GM10266 (cell line): ENCODE data around the gene CEACAM21.

Experiments
- DNase-seq: peaks from one replicate; pipeline ENCODE4 v3.0.0; 2012; ENCODE audit errors: extremely low spot score
- CTCF ChIP-seq: IDR thresholded peaks from 2 replicates; pipeline ENCODE4 v1.5.1; 2012; ENCODE audit warnings: mild to moderate bottlenecking, low read depth; ENCODE audit not compliant: control insufficient read depth, insufficient read depth; ENCODE audit errors: missing control alignments

Gene CEACAM21

DNA sequence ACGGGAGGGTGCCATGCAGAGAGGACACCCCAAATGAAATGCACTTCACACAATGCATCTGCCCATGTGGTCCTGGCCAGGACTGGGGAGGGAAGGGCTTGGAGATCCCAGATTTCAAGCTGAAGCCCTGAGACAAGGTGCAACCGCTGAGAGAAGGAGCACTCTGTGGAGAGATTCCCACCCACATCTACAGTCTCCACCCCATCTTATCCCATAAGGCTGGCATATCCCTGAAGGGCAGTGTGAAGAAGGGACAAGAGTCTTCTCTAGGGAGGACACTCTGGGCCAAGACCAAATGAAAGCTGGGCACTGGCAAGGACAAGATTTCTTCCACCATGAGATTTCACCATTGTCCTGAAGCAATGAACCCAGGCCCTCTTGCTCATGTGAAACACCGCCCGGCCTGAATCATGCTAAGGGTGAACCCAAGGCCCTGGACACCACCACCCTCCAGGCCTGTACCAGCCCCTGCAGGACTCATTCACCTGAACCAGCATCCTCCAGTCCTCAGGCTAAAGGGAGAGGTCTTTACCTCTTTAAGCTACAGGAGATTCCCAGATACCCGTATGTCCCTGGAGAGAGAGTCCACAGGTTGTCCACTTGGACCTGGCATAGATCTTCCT, 30.4 kb downstream of the CEACAM21 start:
- no peak for TF ChIP-seq CTCF
- no peak for DNase-seq

DNA sequence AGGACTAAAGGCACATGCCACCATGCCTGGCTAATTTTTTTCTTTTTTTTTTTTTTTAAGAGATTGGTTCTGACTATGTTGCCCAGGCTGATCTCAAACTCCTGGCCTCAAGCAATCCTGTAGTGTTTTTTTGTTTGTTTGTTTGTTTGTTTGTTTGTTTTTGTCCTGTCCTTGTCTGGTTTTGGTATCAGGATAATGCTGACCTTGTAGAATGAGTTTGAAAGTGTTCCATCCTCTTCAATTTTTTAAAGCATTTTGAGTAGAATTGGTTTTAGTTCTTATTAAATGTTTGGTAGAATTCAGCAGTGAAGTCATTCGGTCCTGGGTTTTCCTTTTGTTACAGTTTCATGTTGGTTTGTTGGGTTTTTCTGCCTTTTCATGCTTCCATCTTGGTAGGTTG, 31.7 kb downstream of the CEACAM21 start:
- no peak for TF ChIP-seq CTCF
- DNase-seq, result no peak

DNA sequence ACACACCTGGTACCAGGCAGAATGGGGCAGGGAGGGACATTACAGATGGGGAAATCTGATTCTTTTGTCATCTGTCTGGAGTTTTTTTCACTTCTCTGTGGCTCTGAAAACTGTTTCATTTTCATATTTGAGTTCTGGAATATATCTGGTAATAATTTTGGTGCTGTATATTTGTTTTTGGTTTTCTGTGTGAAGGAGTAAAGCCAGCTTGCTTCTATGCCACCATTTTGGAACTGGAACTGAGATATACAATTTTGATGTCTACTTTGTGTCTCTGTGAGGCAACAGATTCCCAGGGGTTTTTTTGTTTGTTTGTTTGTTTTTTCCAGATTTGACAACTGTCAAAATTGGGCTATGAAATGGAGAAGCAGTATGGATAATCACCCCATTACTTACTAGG, 34.8 kb downstream of the CEACAM21 start:
- no peak for TF ChIP-seq CTCF
- no peak for DNase-seq

GRCh38 chr19:41612483-41612882, 36.5 kb downstream of the CEACAM21 start:
- DNase-seq, result no peak

GRCh38 chr19:41615207-41615606, 39.2 kb downstream of the CEACAM21 start:
- no peak for TF ChIP-seq CTCF
- no peak for DNase-seq

More at GRCh38 chr19:41612483-41612882, 36.5 kb downstream of the CEACAM21 start:
- TF ChIP-seq CTCF, result no peak

DNA sequence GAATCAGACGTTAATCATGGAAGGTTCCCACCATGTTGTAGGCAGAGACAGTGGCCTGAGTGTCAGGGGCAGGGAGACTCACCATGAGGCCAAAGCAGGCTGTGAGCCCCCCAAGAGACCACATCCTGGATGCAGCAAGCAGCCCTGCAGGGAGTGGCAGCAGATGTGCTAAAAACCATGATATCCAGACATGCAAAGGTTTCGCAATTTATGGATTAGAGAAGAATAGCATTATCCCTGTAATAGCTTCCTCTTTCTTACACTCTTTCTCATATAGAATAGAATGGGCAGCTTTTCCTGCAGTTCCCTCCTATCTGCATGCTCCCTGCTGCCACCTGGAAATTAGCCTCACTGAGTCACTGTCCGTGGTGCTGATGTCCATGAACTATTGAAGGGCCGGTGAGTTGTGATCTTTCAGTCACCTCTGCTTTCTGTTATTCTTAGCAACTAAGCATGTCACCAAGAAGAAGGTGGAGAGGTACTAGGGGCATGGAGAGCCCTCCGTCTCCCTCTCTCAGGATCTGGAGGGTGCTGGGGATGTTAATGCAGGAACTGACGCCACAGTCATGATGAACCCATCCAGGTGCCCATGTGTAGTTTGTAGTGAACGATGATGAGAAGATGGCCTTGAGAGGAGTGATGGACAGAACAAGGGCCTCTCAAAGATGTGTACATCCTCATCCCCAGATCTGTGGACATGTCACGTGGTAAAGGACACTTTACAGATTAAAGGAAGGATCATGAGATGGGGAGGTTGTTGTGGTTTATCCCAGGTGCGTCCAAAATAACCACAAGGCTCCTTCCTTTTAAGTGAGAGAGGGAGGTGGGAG, 41.0 kb downstream of the CEACAM21 start:
- TF ChIP-seq CTCF, result no peak
- no peak for DNase-seq
